Measurements from ENCODE around the gene ECT2. TPM values are rescaled to one million over a fixed set of nuclear protein-coding genes. Genes with fewer than 3 reads are reported as not detected.

The ECT2 gene
- total RNA-seq, 2 experiments from 2014 or later, result 39.4 to 40.6 TPM

DNA sequence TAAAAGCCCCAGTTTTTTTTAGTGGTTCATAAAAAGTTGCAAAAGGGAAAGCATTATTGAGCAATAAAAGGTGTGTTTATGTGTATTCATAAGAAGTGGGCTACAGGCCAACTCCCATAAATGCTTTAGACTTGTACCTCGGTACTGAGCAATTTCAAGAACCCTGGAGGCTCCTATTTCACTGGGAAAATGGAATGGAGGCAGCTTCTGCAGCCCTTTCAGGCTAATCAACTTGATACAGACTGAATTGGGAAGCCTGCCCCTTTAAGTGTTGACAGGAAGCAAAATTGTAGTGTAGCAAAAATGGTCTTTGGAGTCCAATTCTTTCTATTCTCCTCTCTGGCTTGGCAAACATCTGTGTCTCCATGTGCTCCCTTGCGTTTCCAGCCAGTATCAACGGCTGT is 118.8 kb downstream of the ECT2 start:
- ATAC-seq (no peak), DNase-seq (no peak)
- Mint-ChIP-seq H3K36me3 (ENCODE audit: low read depth) (no peaks in the 10 kb centered on the region), H3K4me3 (no peak overlapping the region), H3K27me3 (peaks cover 4% of the 10 kb centered on the region), H3K4me1 (no peaks in the 10 kb centered on the region), H3K9me3 (ENCODE audit: low read depth) (no peaks in the 10 kb centered on the region), H3K27ac (no peak overlapping the region)
- ChIA-PET CTCF (no interaction called here), POLR2A (no interaction called here)
- intact Hi-C loops (cut with DNase I, micrococcal nuclease), result no loop called here

DNA sequence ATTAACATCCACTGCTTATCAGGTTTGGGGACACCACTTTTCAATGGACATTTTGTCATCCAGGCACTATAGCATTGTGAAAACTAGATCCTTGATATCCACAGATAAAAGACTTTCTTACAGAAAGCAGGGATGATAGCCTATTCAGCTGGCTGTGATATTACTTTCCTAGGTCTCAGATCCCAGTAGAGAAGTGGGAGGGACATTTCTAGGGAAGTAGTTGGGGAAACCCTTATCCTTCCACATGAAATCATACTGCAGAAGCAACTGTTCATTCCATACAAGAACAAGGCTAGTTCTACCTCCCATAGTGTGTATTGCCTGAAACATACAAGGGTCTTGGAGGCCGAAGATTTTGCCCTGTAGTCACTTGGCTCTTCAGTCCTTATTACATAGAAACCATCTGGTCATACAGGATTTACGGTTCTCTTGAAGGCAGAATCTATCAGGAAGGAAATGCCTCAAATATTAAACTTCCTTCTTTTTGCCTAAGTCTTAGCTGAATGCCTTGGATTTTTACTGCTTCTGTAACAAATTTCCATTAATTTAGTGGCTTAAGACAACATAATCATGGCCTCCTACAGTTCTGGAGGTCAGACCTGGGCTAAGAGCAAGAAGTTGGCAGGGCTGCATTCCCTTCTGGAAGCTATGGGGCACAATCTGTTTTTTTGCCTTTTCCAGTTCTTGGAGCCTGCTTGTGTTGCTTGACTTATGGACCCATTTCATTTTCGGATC is 119.4 kb downstream of the ECT2 start:
- H3K9me3 Mint-ChIP-seq (ENCODE audit: low read depth), result no peaks in the 10 kb centered on the region
- H3K27me3 Mint-ChIP-seq, result peaks cover 3% of the 10 kb centered on the region
- no peaks in the 10 kb centered on the region for H3K36me3 Mint-ChIP-seq (ENCODE audit: low read depth)
- intact Hi-C loops (cut with DNase I, micrococcal nuclease), result no loop called here
- ChIA-PET POLR2A (no interaction called here), CTCF (no interaction called here)
- H3K4me3 Mint-ChIP-seq, result no peak overlapping the region
- ATAC-seq (no peak), DNase-seq (no peak)
- H3K27ac Mint-ChIP-seq, result no peak overlapping the region
- no peaks in the 10 kb centered on the region for H3K4me1 Mint-ChIP-seq

Other genes with a start within 250 kb of the ECT2 start
- gene TNFSF10, start 227.3 kb upstream of the ECT2 start, total RNA-seq, result 10 to 100 TPM; 33.1 to 34.8 TPM
- gene NCEH1, start 39.7 kb upstream of the ECT2 start, total RNA-seq, result 1 to 10 TPM; 4.9 to 6.3 TPM

Measured in activated CD4-positive, alpha-beta T cell treated with anti-CD3 and anti-CD28 coated beads for 36 hours (primary cell).